Fibroblast of skin of scalp (primary cell): ENCODE results near the gene JAKMIP1.
"Not testable (repeated sequence)": the region's sequence is repeated elsewhere in the genome, so short reads cannot be mapped to it uniquely, and the experiment has no call there.

Experiments
- DNase-seq: peaks from one replicate; pipeline ENCODE4 v3.0.0-alpha.2; 2013

JAKMIP1 gene

GRCh38 chr4:6229095-6229494 is 28.7 kb upstream of the JAKMIP1 start:
- DNase-seq, result no peak

DNA sequence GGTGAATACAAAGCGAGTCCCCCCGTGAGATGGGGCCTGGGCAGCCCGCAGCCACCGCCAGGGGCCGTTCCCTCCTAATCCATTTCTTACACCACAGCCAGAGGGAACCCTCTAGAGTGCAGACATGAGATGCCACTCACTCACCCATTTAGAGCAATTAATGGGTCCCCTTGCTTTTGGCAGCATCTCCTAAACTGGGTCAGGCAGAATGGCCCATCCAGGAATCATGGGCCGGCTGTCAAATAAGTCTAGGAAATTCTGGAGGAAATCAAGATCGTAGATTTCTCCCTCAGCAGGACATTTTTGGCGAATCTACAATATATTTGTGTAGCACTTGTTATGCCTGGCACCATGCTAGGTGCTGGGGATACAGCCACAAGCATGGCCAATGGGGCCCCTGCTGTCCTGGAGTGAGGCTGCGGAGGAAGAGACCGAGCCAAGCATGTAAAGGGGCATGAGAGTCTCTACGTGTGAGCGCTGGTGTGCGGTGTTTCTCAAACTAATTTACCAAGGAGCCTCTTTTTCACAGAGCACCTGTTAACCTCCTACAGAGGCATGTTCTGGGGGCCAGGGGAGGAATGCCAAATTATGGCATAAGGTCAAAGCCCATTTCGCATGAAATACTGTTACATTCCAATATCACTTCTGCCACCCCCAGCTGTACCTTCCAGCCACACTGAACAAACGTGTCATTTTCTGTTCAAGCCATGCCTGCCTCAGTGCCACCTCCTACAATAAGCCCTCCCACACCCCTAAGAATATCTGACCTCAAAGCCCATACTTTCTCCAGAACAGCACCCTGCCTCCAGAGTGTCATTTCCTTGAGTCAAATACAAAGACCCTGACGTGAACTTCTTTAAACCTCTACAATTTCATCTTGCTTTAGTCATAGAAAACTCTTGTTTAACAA is 28.1 kb upstream of the JAKMIP1 start:
- no peak for DNase-seq

DNA sequence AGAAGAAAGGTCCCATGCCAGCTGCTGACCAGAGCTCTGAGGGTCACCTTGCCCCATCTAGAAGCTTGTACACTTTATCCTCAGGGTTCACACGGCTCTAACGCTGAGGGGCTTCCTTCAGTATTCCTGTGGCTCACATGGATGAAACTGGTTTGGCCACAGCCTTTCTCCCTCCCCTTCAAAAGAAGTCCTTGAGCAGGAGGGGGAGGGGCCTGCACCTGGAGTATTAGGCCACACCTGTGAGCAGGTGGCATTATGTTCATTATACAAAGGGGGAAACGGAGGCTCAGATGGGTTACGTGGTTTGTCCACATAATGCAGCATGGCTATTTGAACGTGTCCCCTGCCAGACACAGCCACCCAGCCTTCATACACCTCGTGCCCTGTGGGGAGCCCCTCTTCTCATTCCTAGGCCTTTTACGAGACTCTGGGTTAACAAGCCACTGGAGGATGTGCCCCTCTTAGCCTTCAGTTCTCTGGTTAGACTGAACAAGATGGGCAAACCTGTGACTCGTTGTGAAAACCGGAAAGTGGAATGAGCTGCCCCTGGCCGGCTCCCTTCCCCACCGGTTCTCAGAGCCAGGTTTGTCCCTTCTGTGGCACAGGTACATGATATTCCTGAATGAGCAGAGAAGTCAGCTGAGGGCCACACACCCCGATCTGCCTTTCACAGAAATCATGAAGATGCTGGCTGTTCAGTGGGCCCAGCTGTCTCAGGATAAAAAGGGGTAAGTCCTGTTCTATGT is 27.2 kb upstream of the JAKMIP1 start:
- DNase-seq, result no peak

- no peak for DNase-seq
Measured at GRCh38 chr4:6226506-6226905, 26.2 kb upstream of the JAKMIP1 start.

DNA sequence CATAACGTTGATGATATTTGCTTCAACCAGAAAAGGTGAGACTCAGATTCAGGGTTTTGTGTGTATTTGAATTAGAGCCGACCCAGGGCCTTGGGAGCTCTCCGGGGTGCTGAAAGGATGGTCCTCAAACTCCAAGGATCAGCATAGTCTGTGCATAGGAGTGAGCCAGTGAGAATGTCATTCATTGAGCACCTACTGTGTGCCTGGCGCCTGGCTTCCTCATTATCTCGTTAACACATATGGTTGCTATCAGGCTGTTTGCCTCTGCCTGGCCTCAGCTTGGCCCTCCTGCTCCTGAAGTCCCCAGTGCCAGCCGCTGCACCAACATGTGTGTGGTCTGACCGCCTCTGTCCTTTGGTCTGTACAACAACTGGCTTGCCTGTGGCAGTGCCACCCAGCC is 25.1 kb upstream of the JAKMIP1 start:
- DNase-seq, result peak; percentile 21

- DNase-seq, result no peak
Measured at GRCh38 chr4:6224735-6225134, 24.4 kb upstream of the JAKMIP1 start.

DNA sequence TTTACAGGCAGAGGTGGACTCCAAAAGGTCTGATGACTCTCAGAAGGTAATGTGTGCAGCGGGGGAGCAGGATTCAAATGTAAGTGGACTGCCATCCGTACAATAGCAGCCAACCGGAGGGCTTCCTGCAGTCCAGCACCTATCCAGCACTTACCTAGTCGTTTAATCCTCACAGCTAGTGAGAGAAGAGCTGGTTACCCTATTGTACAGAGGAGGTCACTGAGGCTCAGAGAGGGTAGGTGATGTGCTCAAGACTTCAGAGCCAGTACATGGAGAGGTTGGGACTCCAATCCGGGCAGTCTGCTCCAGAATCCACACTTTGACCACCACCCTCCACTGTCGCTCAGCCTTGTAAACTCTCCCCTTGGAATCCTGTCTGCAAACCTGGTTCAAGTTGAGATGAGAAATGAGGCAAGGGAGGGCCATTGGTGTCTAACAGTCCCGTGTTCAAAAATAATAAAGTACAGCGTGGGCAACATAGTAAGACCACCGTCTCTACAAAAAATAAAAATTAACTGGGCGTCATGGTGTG is 22.5 kb upstream of the JAKMIP1 start:
- DNase-seq, result no peak

DNA sequence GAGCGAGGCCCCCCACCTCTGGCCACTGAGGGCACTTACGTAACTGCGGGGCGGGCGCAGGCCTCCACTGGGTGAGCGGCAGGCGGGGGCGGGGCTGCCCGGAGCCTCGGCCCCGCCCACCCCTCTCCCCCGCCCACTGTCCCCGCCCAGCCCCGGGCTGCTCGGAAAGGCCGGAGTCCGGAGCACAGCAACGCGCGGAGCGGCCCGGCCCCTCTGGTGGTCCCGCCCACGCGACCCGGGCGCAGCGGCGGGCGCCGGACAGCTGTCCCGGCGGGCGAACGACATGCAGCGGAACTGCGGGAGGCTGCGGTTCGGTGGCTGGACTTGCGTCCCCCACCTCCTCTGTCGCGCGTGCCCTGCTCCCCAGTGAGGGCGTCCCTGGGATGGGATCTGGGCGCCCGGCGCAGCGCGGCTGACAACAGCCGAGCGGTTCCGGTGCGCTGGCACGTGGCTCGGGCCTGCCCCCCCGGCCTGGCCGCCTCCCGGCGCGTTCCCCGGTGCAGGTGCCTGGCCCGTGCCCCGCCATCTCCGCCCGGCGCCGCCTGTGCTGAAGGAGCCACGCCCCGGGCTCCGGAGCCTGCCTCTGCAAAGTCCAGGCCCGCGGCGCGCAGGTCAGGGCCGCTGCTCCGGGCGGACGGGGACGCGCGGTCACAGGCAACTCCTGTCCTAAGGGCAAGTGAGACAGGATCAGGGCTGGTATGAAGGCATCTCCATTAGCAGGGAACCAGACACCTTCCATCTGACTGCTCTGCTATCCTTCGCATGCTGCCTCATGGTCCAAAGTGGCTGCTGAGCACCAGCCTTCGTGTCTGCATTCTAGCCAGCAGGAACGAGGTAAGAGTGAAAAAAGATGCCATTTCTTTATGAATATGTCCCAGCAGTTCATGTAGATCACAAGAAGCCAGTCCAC is 21.8 kb upstream of the JAKMIP1 start:
- DNase-seq, result peak; percentile 16

DNA sequence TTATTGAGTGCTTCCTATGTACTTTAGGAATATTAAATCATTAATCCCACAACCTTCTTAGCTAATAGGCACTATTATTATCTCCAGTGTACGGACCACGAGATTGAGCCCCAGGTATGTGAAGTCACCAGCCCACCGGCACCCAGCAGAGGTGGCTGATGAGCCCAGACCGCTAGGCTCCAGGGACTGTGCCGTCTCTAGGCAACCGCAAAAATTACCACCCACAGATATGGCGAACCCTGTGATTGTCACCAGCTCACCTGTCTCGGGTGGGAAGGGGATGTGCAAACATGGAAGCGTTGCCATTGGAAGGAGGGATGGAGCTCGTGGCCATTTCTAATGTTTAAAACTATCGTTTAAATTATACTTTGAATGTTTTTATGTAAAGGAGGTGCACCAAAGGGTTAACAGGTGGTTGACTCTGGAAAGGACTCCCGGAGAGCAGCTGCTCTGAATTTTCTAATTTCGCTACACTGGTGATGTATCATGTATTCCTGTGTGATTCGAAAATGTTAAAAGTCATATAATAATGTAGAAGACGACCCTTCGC is 21.0 kb upstream of the JAKMIP1 start:
- no peak for DNase-seq

DNA sequence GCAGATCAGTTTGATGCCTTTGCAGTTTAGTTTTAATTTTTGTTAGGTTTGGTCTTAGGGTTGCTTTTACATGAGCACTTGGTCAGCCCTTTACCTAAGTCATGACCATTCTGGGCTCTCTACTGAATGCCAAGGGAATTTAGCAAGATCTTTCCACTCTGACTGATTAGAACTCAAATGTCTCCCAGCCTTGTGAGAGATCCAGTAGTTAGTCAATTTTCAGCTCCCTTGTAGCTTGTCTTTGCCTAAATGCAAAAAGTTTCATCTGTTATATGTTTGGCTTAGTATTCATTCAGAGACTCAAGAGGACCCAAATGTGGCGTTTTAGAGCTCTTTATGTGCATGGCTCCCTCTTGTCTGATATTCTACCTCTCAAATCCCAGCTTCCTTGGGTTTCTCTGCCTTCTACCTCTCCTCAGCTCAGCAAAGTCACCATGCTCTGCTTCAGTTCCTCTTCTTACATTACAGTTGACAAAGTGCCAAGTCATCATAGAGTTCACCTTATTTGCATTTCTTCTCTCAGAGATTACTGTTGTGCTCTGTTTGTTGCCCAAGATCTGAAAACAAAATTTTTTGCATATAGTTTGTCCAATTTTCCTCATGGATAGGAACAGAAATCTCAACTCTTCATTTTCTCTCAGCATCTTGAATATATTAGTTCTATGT is 17.5 kb upstream of the JAKMIP1 start:
- DNase-seq, result no peak

DNA sequence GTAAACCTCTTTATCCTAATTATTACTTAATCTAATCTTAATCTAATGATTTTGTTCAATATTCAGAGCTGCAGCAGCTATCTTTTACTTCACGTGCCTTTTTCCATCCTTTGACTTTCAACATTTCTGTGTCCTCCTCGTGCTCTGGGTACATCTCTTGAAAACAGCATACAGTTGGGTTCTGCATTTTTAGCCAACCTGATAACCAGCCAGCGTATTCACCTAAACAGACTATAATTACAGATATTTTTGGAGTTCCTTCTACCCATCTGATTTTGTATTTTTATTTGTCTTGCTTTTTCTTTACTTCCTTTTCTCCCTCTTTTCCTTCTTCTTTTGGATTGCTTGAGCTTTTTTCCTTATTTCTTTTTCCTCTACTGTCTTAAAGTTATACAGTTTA is 16.2 kb upstream of the JAKMIP1 start:
- no peak for DNase-seq

- DNase-seq, result no peak
Measured at GRCh38 chr4:6209921-6210320, 9.6 kb upstream of the JAKMIP1 start.

GRCh38 chr4:6209291-6209690 is 8.9 kb upstream of the JAKMIP1 start:
- not testable (repeated sequence) for DNase-seq

- no peak for DNase-seq
Measured at GRCh38 chr4:6208416-6208815, 8.1 kb upstream of the JAKMIP1 start.

DNA sequence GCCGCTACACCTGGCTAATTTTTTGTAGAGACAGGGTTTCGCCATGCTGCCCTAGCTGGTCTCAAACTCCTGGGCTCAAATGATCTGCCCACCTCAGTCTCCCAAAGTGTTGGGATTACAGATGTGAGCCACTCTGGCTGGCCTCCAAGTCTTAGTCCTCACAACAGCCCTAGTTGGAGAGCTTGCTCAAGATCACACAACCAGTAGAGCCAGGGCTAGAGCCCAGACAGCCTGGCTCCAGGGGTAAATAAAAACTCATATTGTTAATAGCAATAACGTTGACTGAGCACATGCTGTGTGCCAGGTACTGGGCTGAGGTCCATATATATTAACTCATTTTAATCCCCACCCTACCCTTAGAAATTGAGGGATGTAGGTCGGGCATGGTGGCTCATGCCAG is 7.3 kb upstream of the JAKMIP1 start:
- no peak for DNase-seq

DNA sequence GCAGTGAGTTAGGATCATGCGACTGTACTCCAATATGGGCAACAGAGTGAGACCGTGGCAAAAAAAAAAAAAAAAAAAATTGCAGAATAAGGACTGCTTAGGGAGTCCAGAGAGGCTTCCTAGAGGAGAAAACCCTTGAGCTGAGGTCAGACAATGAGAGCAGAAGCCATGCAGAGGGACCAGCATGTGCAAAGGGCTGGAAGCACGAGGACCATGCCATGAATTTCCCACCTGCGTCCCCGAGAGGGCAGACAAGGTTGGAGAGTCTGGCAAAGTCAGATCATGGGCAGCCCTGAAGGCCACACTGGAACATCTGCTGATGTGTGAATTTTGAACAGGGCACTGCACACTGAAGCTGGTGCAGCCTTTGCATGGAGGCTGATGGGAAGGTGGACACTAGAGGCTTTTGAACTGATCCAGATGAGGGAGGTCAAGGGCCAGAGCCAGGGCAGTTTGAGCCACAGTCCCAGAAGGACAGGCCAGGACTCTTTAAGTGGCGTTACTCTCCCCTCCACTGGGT is 6.5 kb upstream of the JAKMIP1 start:
- DNase-seq, result no peak

- DNase-seq, result no peak
Measured at GRCh38 chr4:6205973-6206372, 5.6 kb upstream of the JAKMIP1 start.

GRCh38 chr4:6205567-6205931 is 5.2 kb upstream of the JAKMIP1 start:
- DNase-seq, result no peak

GRCh38 chr4:6204871-6205566 is 4.7 kb upstream of the JAKMIP1 start:
- no peak for DNase-seq

GRCh38 chr4:6204098-6204497 is 3.7 kb upstream of the JAKMIP1 start:
- DNase-seq, result no peak

- no peak for DNase-seq
Measured at GRCh38 chr4:6201580-6202091, 1.3 kb upstream of the JAKMIP1 start.
